Trophoblast cell (in vitro differentiated cells and primary cell): ENCODE results near the gene SFTPB.
A peak's percentile ranks its signal among the peaks of the same experiment; 100 is the strongest.

Experiments
- DNase-seq, 2 donors: peaks; one replicate each; pipeline ENCODE4 v3.0.0-alpha.2; 2016
- H2AFZ ChIP-seq: 2 replicates; pipeline ENCODE4 v1.6.1; 2013; ENCODE audit warnings: low read length, moderate library complexity, mild to moderate bottlenecking; ENCODE audit not compliant: insufficient read depth, poor library complexity
- H2AK5ac ChIP-seq: 2 replicates; pipeline ENCODE4 v1.6.1; 2013; ENCODE audit warnings: mild to moderate bottlenecking, low read length
- H2BK120ac ChIP-seq: 2 replicates; pipeline ENCODE4 v1.6.1; 2013; ENCODE audit warnings: low read length, mild to moderate bottlenecking, moderate library complexity; ENCODE audit not compliant: insufficient read depth, poor library complexity
- H2BK12ac ChIP-seq: 2 replicates; pipeline ENCODE4 v1.6.1; 2013; ENCODE audit warnings: mild to moderate bottlenecking, low read length, moderate library complexity
- H2BK5ac ChIP-seq: 2 replicates; pipeline ENCODE4 v1.6.1; 2013; ENCODE audit warnings: low read length, low read depth, moderate library complexity, mild to moderate bottlenecking; ENCODE audit not compliant: poor library complexity
- H3K14ac ChIP-seq: 2 replicates; pipeline ENCODE4 v1.6.1; 2013; ENCODE audit warnings: mild to moderate bottlenecking, low read length
- H3K18ac ChIP-seq: 2 replicates; pipeline ENCODE4 v1.6.1; 2013; ENCODE audit warnings: mild to moderate bottlenecking, low read length
- H3K23ac ChIP-seq: 2 replicates; pipeline ENCODE4 v1.6.1; 2013; ENCODE audit warnings: low read length
- H3K27ac ChIP-seq: 2 replicates; pipeline ENCODE4 v1.5.1; 2013; ENCODE audit warnings: low read depth, mild to moderate bottlenecking, inconsistent platforms, low read length, moderate library complexity
- H3K27me3 ChIP-seq: 2 replicates; pipeline ENCODE4 v1.6.1; 2013; ENCODE audit warnings: inconsistent platforms, mild to moderate bottlenecking, low read length, moderate library complexity; ENCODE audit not compliant: insufficient read depth
- H3K36me3 ChIP-seq, 2 experiments: 1 replicate in 1 of 2; 2 replicates in 1 of 2; pipeline ENCODE4 v1.6.1; 2013; ENCODE audit warnings: low read length in 2 of 2, mild to moderate bottlenecking in 2 of 2, moderate library complexity in 1 of 2; ENCODE audit not compliant: insufficient read depth in 2 of 2, control insufficient read depth in 1 of 2
- H3K4ac ChIP-seq: 2 replicates; pipeline ENCODE4 v1.6.1; 2013; ENCODE audit warnings: low read depth, mild to moderate bottlenecking, low read length, moderate library complexity
- H3K4me1 ChIP-seq, 2 experiments: 1 replicate in 1 of 2; 2 replicates in 1 of 2; pipeline ENCODE4 v1.6.1; 2013; ENCODE audit warnings: low read length in 2 of 2, mild to moderate bottlenecking in 2 of 2, moderate library complexity in 1 of 2; ENCODE audit not compliant: insufficient read depth in 2 of 2, control insufficient read depth in 1 of 2
- H3K4me2 ChIP-seq: 2 replicates; pipeline ENCODE4 v1.6.1; 2013; ENCODE audit warnings: inconsistent platforms, mild to moderate bottlenecking, low read length, moderate library complexity
- H3K4me3 ChIP-seq: 2 replicates; pipeline ENCODE4 v1.5.1; 2013; ENCODE audit warnings: mild to moderate bottlenecking, low read depth, low read length, inconsistent platforms
- H3K79me1 ChIP-seq: one replicate; pipeline ENCODE4 v1.6.1; 2013; ENCODE audit warnings: low read length
- H3K79me2 ChIP-seq: 2 replicates; pipeline ENCODE4 v1.6.1; 2013; ENCODE audit warnings: low read length, mild to moderate bottlenecking; ENCODE audit not compliant: control insufficient read depth, insufficient read depth, poor library complexity
- H3K9ac ChIP-seq: 2 replicates; pipeline ENCODE4 v1.6.1; 2013; ENCODE audit warnings: mild to moderate bottlenecking, low read length
- H3K9me3 ChIP-seq: 2 replicates; pipeline ENCODE4 v1.6.1; 2013; ENCODE audit warnings: low read depth, mild to moderate bottlenecking, control low read depth, inconsistent platforms, low read length; ENCODE audit not compliant: insufficient read depth
- H4K12ac ChIP-seq: 2 replicates; pipeline ENCODE4 v1.6.1; 2013; ENCODE audit warnings: low read depth, mild to moderate bottlenecking, low read length, moderate library complexity
- H4K8ac ChIP-seq: 2 replicates; pipeline ENCODE4 v1.6.1; 2013; ENCODE audit warnings: low read depth, mild to moderate bottlenecking, low read length, moderate library complexity
- H4K91ac ChIP-seq: one replicate; pipeline ENCODE4 v1.6.1; 2013; ENCODE audit warnings: low read depth, mild to moderate bottlenecking, low read length, moderate library complexity
- WGBS: extraction: QIAGEN DNeasy Blood & Tissue Kit; methylation state at CpG from one replicate; pipeline ENCODE4 v1.1.7; 2013; ENCODE audit warnings: missing lambda C conversion rate; ENCODE audit not compliant: insufficient read length, insufficient coverage; ENCODE audit errors: extremely low coverage; 5-methylcytosine and 5-hydroxymethylcytosine counted together

The SFTPB gene

DNA sequence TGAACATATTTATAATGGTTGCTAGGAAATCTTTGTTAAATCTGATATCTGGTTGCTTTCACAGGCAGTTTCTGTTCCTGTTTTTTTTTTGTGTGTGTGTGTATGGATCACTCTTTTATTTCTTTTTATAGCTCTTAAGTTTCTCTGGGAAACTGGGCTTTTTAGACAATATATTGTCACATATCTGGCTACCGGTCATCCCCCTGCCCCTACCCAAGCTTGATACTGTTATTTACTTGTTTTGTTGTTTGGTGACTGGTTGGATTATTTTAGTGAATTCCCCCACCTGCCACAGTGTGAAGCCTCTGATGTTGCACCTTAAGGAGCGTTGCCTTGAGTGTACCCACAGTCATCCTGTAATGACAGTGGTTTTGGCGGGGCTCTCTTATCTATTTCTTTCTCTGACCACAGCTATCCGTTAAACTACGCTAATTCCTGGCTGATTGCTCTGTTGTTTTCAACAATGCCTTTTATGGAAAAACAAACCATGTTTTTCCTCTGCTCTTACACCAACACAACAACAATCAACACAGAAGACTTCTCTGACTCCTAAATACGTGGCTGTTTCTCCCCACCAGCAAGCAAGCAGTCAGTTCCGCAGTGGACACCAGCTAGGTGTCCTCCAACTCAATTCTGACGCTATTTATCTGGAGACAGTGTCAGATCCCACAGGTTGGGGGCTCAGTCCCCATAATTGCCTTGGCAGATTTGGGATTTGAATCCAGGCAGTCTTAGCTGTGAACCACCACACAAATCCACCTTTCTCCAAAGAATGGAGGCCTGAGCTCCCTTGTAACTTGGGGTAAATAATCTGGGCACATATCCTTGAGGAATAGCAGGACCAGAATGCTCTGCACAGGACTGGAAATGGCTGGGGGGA, 37.0 kb upstream of the SFTPB start:
- H3K36me3 ChIP-seq, result no peaks in the 10 kb centered on the region
- no CpG with 5 or more reads among the region's 8 CpGs for WGBS

DNA sequence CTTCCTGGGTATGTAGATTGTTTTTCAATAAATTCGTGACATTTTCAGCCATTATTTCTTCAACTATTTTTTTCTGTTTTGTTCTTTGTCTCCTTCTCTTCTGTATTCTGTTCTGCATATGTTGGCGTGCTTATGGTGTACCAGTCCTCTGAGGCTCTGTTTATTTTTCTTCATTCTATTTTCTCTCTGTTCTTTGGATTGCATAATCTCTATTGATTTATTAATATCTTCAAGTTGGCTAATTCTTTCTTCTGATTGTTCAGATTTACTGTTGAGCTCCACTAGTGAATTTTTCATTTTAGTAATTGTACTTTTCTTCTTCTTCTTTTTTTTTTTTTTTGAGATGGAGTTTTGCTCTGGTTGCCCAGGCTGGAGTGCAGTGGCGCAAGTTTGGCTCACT, 36.0 kb upstream of the SFTPB start:
- Histone ChIP-seq H2AFZ (no peak overlapping the region), H3K27me3 (no peaks in the 10 kb centered on the region), H4K8ac (no peak overlapping the region), H3K9me3 (peaks cover 2% of the 10 kb centered on the region), H3K14ac (no peak overlapping the region), H2BK5ac (no peak overlapping the region), H3K23ac (no peak overlapping the region), H3K36me3 (no peaks in the 10 kb centered on the region), H2AK5ac (no peak overlapping the region), H3K79me1 (no peaks in the 10 kb centered on the region), H3K79me2 (no peaks in the 10 kb centered on the region), H3K18ac (no peak overlapping the region), H4K12ac (no peak overlapping the region), H4K91ac (no peak overlapping the region), H3K4me1 (peaks cover 4 to 5% of the 10 kb centered on the region in 2 experiments), H3K9ac (no peak overlapping the region), H3K4ac (no peak overlapping the region), H3K27ac (no peak overlapping the region), H2BK12ac (no peak overlapping the region), H2BK120ac (no peak overlapping the region), H3K4me3 (no peak overlapping the region), H3K4me2 (no peak overlapping the region)
- no peak for DNase-seq
- no CpG with 5 or more reads among the region's 3 CpGs for whole genome bisulfite sequencing

More for the DNA sequence above, 37.0 kb upstream of the SFTPB start:
- no peak overlapping the region for H2BK12ac ChIP-seq
- no peak overlapping the region for H2BK5ac ChIP-seq
- H4K8ac ChIP-seq, result no peak overlapping the region
- H4K12ac ChIP-seq, result no peak overlapping the region
- H3K27ac ChIP-seq, result no peak overlapping the region
- no peaks in the 10 kb centered on the region for H3K27me3 ChIP-seq
- H3K79me1 ChIP-seq, result no peaks in the 10 kb centered on the region
- no peak overlapping the region for H2AFZ ChIP-seq
- H3K18ac ChIP-seq, result no peak overlapping the region
- no peaks in the 10 kb centered on the region for H3K79me2 ChIP-seq
- peak in 1 of 2 donors; percentile 16 for DNase-seq
- peaks cover 4 to 5% of the 10 kb centered on the region in 2 experiments for H3K4me1 ChIP-seq
- H2BK120ac ChIP-seq, result no peak overlapping the region
- no peak overlapping the region for H3K9ac ChIP-seq
- no peak overlapping the region for H3K4me3 ChIP-seq
- no peak overlapping the region for H4K91ac ChIP-seq
- H3K14ac ChIP-seq, result no peak overlapping the region
- H3K9me3 ChIP-seq, result no peaks in the 10 kb centered on the region
- no peak overlapping the region for H3K4me2 ChIP-seq
- no peak overlapping the region for H3K23ac ChIP-seq
- no peak overlapping the region for H2AK5ac ChIP-seq
- H3K4ac ChIP-seq, result no peak overlapping the region

DNA sequence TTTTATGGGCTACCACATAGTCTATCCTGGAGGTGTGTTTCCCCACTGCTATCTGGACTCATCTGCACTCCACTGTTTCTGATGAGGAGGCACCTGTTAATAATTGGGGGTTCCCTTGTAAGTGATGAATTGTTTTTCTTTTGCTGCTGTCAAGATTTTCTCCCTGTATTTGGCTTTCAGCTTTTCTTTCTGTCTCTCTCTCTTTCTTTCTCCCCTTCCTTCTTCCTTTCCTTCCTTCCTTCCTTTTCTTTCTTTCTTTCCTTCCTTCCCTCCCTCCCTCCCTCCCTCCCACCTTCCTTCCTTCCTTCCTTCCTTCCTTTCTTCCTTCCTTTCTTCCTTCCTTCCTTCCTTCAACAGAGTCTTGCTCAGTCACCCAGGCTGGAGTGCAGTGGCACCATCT, 35.3 kb upstream of the SFTPB start:
- Histone ChIP-seq H3K27me3 (no peaks in the 10 kb centered on the region), H2BK120ac (no peak overlapping the region), H3K36me3 (no peaks in the 10 kb centered on the region), H3K9me3 (peaks cover 2% of the 10 kb centered on the region), H2BK12ac (no peak overlapping the region), H3K4me2 (no peak overlapping the region), H4K8ac (no peak overlapping the region), H2AK5ac (no peak overlapping the region), H4K12ac (no peak overlapping the region), H3K9ac (no peak overlapping the region), H3K4me1 (peaks cover 4 to 5% of the 10 kb centered on the region in 2 experiments), H3K18ac (no peak overlapping the region), H2BK5ac (no peak overlapping the region), H3K27ac (no peak overlapping the region), H4K91ac (no peak overlapping the region), H3K4me3 (no peak overlapping the region), H3K79me2 (no peaks in the 10 kb centered on the region), H2AFZ (no peak overlapping the region), H3K23ac (no peak overlapping the region), H3K4ac (no peak overlapping the region), H3K79me1 (no peaks in the 10 kb centered on the region), H3K14ac (no peak overlapping the region)
- no peak for DNase-seq

- Histone ChIP-seq H3K4ac (no peak overlapping the region), H3K4me1 (peaks cover 4 to 5% of the 10 kb centered on the region in 2 experiments), H4K12ac (no peak overlapping the region), H3K79me1 (no peaks in the 10 kb centered on the region), H3K9ac (no peak overlapping the region), H2BK5ac (no peak overlapping the region), H2AK5ac (no peak overlapping the region), H4K8ac (no peak overlapping the region), H3K14ac (no peak overlapping the region), H3K4me2 (no peak overlapping the region), H4K91ac (no peak overlapping the region), H3K27me3 (no peaks in the 10 kb centered on the region), H2BK12ac (no peak overlapping the region), H3K4me3 (no peak overlapping the region), H3K27ac (no peak overlapping the region), H3K36me3 (no peaks in the 10 kb centered on the region), H2AFZ (no peak overlapping the region), H3K9me3 (peaks cover 2% of the 10 kb centered on the region), H3K18ac (no peak overlapping the region), H3K23ac (no peak overlapping the region), H3K79me2 (no peaks in the 10 kb centered on the region), H2BK120ac (no peak overlapping the region)
- DNase-seq, result no peak
- no CpG with 5 or more reads among the region's 4 CpGs for WGBS
These were observed 34.8 kb upstream of the SFTPB start for GRCh38 chr2:85702800-85703199.
